Activated CD4-positive, alpha-beta T cell treated with anti-CD3 and anti-CD28 coated beads for 48 hours (primary cell): ENCODE results near the gene CEP152.
A peak's percentile ranks its signal among the peaks of the same experiment; 100 is the strongest.
"Not testable (repeated sequence)": the region's sequence is repeated elsewhere in the genome, so short reads cannot be mapped to it uniquely, and the experiment has no call there.

Experiments
- DNase-seq: peaks from one replicate; pipeline ENCODE4 v3.0.0-alpha.2; 2020

Gene CEP152, protein sequence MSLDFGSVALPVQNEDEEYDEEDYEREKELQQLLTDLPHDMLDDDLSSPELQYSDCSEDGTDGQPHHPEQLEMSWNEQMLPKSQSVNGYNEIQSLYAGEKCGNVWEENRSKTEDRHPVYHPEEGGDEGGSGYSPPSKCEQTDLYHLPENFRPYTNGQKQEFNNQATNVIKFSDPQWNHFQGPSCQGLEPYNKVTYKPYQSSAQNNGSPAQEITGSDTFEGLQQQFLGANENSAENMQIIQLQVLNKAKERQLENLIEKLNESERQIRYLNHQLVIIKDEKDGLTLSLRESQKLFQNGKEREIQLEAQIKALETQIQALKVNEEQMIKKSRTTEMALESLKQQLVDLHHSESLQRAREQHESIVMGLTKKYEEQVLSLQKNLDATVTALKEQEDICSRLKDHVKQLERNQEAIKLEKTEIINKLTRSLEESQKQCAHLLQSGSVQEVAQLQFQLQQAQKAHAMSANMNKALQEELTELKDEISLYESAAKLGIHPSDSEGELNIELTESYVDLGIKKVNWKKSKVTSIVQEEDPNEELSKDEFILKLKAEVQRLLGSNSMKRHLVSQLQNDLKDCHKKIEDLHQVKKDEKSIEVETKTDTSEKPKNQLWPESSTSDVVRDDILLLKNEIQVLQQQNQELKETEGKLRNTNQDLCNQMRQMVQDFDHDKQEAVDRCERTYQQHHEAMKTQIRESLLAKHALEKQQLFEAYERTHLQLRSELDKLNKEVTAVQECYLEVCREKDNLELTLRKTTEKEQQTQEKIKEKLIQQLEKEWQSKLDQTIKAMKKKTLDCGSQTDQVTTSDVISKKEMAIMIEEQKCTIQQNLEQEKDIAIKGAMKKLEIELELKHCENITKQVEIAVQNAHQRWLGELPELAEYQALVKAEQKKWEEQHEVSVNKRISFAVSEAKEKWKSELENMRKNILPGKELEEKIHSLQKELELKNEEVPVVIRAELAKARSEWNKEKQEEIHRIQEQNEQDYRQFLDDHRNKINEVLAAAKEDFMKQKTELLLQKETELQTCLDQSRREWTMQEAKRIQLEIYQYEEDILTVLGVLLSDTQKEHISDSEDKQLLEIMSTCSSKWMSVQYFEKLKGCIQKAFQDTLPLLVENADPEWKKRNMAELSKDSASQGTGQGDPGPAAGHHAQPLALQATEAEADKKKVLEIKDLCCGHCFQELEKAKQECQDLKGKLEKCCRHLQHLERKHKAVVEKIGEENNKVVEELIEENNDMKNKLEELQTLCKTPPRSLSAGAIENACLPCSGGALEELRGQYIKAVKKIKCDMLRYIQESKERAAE (N-terminal part only)

DNA sequence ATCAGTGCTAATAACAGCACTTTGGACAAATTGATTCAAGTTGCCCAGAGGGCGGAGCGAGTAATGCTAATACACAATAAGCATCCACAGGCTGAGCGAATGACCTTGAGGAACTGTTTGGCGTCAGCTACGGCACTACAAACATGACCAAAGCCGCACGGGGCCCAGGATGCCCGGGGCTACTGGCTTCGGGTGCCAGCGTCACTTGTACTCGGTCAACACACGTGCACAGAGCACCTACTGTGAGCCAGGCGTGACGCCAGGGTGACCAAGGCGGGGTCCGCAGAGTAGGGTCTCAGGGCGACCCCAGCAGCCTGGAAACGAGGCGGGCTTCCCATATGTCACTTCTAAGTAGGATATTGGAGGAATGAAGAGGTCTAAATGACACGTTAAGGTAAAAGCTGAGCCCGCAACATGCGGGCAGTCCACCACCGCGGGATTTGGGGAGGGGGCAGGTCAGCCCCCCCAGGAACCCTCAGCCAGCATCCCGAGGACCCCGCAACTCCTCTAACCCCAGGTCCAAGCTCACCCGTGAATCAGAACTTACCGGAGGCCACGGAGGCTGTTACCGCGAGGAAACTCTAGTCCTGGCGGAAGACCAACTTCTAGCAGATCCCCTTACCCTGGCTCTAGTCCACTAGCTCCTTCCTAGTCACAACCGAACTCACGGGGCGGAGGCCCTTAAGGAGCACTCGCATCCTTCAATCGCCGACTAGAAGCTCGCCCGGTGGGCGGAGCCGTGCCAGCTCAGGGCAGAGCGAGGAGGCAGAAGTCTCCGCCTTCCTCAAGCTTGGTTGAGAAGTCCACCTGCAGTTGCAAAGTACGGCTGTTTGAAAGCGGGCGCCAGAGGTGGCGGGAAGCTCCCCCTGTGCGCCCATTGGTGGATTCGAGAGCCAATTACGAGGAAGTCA lies at the start of gene CEP152:
TSS of gene CEP152 (minus strand) at position 656 of the 911 bp plus-strand sequence. CDS start 5,420 bp downstream, outside the sequence.
- peak; percentile 98 for DNase-seq

- DNase-seq = no peak
These were observed 48.6 kb upstream of the CEP152 start for GRCh38 chr15:48859426-48859825.

DNA sequence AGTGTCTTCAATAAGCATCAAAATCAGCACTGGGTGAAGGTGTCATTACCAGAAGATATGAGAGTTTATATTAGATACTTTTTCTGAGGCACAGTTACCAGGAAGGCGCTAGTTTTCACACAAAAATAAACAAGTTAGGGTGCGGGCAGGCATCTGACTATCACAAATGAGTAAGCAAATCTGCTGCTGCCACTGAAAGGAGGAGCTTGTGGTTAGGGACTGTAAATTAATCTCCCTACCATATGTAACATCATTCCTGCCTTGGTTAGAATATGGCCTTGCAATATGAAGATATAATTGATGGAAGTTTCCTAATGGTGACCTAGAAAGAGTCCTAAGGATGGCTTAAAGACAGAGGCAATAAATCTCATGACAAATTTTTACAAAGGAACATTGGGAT lies 47.5 kb upstream of the CEP152 start:
- no peak for DNase-seq

DNA sequence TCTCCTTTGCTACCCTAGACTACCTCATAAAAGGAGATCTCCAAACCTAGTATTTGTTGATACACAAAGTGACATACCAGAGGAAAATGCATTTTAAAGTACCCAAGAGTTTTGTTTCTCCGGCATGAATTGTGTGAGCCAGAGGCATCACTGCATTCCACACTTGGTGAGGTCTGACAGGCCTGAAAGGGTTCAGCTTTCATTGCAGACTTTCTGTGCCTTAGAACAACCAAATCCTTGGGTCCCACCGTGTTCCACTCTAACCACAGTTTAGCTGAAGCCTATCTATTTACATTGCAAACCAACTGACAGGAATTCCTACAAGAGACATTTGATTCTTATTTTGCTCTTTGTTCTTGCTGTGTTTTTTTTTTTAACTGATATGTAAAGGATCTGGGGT lies 46.1 kb upstream of the CEP152 start:
- DNase-seq = no peak

GRCh38 chr15:48855501-48856440 lies 44.9 kb upstream of the CEP152 start:
- no peak for DNase-seq

GRCh38 chr15:48854434-48854833 lies 43.6 kb upstream of the CEP152 start:
- not testable (repeated sequence) for DNase-seq

GRCh38 chr15:48851956-48852355 lies 41.1 kb upstream of the CEP152 start:
- DNase-seq = no peak

- no peak for DNase-seq
These were observed 39.8 kb upstream of the CEP152 start for GRCh38 chr15:48850648-48851047.

GRCh38 chr15:48845123-48845522 lies 34.3 kb upstream of the CEP152 start:
- no peak for DNase-seq

GRCh38 chr15:48842501-48842900 lies 31.6 kb upstream of the CEP152 start:
- DNase-seq = no peak

- DNase-seq = no peak
These were observed 23.9 kb upstream of the CEP152 start for GRCh38 chr15:48834756-48835155.

DNA sequence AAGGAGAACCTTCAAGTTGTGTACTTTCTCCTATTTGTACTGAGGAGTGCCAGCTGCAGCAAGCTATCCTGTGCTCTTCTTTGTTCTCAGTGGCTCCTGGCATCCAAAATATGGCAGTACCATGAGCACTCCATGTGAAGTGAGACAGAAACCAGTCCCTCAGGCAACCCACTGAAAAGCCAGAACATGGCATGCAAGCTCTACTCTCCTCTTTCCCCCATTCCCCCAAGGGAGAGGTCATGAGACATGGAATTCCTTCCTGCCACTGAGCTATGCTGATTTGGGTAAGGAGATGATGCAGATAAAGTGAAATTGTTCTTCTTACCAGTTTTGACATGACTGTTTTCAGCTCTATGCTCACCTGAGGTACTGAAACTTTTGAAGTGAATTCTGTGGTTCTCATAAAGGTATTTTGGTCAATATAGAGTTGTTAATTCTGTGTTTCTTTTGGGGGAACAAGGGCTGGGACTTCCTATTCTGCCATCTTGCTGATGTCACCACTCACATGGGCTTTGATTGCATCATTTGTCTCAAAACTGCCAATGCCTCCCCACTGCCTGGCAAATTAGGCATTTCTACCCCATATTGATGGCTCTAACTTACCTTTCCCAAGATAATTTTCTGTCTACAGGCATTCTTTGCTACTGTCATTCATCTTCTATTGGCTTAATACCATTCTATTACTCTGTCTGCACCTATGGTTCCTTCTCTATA lies 22.8 kb upstream of the CEP152 start:
- DNase-seq = no peak

- DNase-seq = no peak
These were observed 21.8 kb upstream of the CEP152 start for GRCh38 chr15:48832648-48833047.

GRCh38 chr15:48828906-48829305 lies 18.0 kb upstream of the CEP152 start:
- no peak for DNase-seq

DNA sequence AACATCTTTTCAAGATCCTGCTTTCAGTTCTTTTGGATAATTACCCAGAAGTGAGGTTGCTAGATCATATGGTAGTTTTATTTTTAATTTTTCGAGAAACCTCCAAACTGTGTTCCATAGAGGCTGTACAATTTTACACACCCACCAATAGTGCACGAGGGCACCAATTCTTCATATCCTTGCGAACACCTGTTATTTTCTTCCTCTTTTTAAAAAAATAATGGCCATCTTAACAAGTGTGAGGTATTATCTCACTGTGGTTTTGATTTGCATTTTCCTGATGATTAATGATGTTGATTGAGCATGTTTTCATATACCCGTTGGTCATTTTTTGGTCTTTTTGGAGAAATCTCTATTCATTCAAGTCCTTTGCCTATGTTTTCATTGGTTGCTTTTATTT lies 17.6 kb upstream of the CEP152 start:
- DNase-seq = no peak

DNA sequence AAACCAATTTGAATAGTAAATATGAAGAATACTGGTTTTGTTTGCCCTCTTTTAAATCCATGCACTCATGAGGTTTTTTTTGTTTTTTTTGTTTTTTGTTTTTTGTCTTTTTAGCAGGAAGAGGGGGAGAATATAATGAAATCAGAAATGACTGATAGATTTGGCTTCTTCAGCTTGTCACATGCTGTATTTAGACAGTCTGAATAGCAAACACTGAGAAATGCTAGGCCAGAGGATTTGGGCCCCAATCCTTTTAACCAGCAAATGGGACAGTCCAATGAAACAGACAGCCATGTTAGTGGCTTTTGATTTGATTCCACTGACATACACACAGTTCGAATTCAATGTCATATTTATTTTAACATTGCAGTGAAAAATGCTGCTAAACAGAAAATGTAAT lies 14.2 kb upstream of the CEP152 start:
- no peak for DNase-seq

DNA sequence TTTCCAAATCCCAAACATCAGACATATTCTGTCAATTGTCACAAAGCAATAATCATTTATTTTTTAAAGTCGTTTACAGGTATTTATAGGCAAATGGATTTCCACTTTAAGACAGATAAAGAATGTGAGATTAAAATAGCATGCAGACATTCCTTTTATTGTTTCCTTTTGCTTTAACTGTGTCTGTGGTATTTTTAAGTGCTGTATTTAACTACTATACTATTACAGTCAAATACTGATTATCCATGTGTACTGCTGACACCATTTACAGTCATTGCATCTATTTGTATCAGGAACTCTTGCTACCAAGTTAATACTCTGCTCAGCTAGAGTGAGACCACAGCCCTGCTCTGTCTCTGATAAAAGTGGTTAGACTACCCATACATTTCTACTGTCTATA lies 12.8 kb upstream of the CEP152 start:
- no peak for DNase-seq

DNA sequence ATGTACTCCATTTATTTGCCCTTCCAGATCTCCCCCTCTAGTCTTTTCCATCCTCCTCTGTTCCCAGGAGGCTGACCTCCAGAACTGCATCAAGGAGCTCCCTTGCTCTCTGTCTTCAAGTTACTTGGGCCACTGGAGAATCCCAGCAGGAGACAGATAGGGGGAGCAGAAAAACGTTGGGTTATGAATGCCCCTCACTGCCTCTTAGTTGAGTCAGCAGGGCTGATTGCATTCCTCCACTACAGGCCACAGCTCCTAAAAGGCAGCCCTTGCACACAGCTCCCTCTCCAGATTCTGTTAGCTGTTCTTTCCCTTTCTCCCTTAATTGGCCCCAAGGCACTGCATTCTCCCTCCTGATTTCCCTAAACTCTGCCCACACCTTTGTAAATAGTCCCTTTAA lies 12.4 kb upstream of the CEP152 start:
- DNase-seq = no peak

DNA sequence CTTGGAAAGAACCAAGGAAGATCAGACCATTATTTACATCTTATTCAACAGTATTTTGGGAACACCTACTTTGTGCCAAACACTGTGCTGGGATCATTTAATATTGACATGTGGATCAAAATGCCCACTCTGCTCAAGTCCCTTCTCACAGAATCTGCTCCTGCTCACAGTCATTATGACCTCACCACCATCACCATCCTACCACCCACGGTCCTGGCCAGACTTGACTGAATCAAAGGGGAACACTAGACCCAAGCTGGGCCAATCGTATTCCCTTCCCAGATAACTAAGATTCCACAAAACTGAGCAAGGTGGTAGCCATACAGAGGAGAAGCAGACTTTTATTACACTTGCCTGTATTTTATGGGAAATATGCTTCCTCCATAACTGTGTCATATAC lies 3.4 kb upstream of the CEP152 start:
- DNase-seq = peak; percentile 16

GRCh38 chr15:48811325-48811958 lies 573 bp upstream of the CEP152 start:
- DNase-seq = no peak
